ENCODE results near the gene DTNB. TPM values are rescaled to one million over a fixed set of nuclear protein-coding genes. Genes with fewer than 3 reads are reported as not detected.
A peak's percentile ranks its signal among the peaks of the same experiment; 100 is the strongest.

DTNB gene
- total and polyA plus RNA-seq, 12 donors, result 4.7 to 27.5 (median 9.4) TPM

- intact Hi-C loops (cut with DNase I), result no loop called here
- peaks cover 0 to 8% of the 10 kb centered on the region in 2 donors for H3K4me1 ChIP-seq (replicated peaks in 1 of 2)
- no peaks in the 10 kb centered on the region for H3K9me3 ChIP-seq (replicated peaks in 1 of 3)
- peak in 1 of 7 donors; percentile 24 for DNase-seq
- H3K27ac ChIP-seq, result no peak overlapping the region
- H3K27me3 ChIP-seq, result no peaks in the 10 kb centered on the region
- 30 to 60% (median 48%) methylated on average over 1 of the region's 1 CpG for WGBS, 4 donors
- no peaks in the 10 kb centered on the region for H3K36me3 ChIP-seq (replicated peaks in 1 of 2)
- no peak overlapping the region for H3K4me3 ChIP-seq
- TF ChIP-seq POLR2A (IDR thresholded peaks at IDR 0.05), result no peak
- TF ChIP-seq, protein P1, sequence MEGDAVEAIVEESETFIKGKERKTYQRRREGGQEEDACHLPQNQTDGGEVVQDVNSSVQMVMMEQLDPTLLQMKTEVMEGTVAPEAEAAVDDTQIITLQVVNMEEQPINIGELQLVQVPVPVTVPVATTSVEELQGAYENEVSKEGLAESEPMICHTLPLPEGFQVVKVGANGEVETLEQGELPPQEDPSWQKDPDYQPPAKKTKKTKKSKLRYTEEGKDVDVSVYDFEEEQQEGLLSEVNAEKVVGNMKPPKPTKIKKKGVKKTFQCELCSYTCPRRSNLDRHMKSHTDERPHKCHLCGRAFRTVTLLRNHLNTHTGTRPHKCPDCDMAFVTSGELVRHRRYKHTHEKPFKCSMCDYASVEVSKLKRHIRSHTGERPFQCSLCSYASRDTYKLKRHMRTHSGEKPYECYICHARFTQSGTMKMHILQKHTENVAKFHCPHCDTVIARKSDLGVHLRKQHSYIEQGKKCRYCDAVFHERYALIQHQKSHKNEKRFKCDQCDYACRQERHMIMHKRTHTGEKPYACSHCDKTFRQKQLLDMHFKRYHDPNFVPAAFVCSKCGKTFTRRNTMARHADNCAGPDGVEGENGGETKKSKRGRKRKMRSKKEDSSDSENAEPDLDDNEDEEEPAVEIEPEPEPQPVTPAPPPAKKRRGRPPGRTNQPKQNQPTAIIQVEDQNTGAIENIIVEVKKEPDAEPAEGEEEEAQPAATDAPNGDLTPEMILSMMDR (IDR thresholded peaks at IDR 0.05), result no peak
Measured at GRCh38 chr2:25651782-25652455, 21.5 kb downstream of the DTNB start.

DNA sequence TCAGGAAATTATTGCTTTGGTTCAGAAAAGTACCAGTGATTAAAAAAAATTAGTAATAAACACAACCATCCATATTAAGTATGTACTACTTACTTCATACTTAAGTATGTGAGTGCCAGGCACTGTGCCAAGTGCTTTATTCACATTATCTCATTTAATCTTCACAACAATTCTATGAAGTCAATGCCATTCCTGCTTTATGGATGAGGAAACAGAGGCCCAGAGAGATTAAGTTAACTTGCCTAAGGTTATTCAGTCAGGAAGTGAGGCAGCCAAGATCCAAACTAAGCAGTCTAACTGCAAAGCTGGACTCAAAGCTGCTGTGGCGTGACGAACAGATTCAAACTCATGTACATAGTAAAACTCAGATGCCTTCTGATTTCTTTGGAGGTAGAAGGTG, 22.3 kb downstream of the DTNB start:
- no peak overlapping the region for H3K27ac ChIP-seq
- TF ChIP-seq, protein P1 (IDR thresholded peaks at IDR 0.05), result no peak
- TF ChIP-seq POLR2A (IDR thresholded peaks at IDR 0.05), result no peak
- H3K4me3 ChIP-seq, result no peak overlapping the region
- intact Hi-C loops (cut with DNase I), result no loop called here
- H3K36me3 ChIP-seq (replicated peaks in 1 of 2), result no peaks in the 10 kb centered on the region
- no peaks in the 10 kb centered on the region for H3K9me3 ChIP-seq (replicated peaks in 1 of 3)
- 50 to 78% (median 70%) methylated on average over 2 of the region's 2 CpGs for WGBS, 4 donors
- peak in 1 of 7 donors; percentile 23 for DNase-seq
- H3K27me3 ChIP-seq, result no peaks in the 10 kb centered on the region
- peaks cover 0 to 8% of the 10 kb centered on the region in 2 donors for H3K4me1 ChIP-seq (replicated peaks in 1 of 2)

GRCh38 chr2:25650256-25650655, 23.1 kb downstream of the DTNB start:
- TF ChIP-seq POLR2A (IDR thresholded peaks at IDR 0.05), result no peak
- TF ChIP-seq, protein P1 (IDR thresholded peaks at IDR 0.05), result no peak
- no peaks in the 10 kb centered on the region for H3K27me3 ChIP-seq
- WGBS, 4 donors, result 76 to 88% (median 81%) methylated on average over 3 of the region's 3 CpGs
- H3K9me3 ChIP-seq (replicated peaks in 1 of 3), result no peaks in the 10 kb centered on the region
- DNase-seq, result peak in 2 of 7 donors; percentile 28 to 42
- intact Hi-C loops (cut with DNase I), result no loop called here
- H3K4me3 ChIP-seq, result no peak overlapping the region
- peaks cover 0 to 8% of the 10 kb centered on the region in 2 donors for H3K4me1 ChIP-seq (replicated peaks in 1 of 2)
- no peaks in the 10 kb centered on the region for H3K36me3 ChIP-seq (replicated peaks in 1 of 2)
- H3K27ac ChIP-seq, result peak overlapping the region in 3 of 5 donors; percentile 8 to 57 (median 49)

DNA sequence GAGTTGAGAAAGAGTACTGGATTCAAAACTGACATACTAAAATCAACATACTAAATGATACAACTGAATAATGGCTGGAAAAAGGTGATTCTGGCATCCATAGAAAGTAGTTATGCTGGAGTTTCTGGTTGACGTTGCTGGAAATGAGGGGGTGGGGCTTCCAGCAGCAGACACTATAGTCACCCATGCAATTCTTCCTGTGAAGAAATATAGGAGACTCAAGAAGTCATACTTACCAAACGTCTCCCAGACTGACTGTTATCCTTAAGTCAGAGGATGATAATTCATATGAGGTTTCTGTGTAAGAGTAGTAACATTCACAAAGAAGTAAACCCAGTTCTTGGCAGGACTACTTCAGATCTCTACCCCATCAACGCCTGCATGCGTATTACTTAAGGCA, 23.6 kb downstream of the DTNB start:
- Histone ChIP-seq H3K27me3 (no peaks in the 10 kb centered on the region), H3K36me3 (replicated peaks in 1 of 2) (no peaks in the 10 kb centered on the region), H3K4me1 (replicated peaks in 1 of 2) (peaks cover 0 to 8% of the 10 kb centered on the region in 2 donors), H3K9me3 (replicated peaks in 1 of 3) (no peaks in the 10 kb centered on the region), H3K4me3 (no peak overlapping the region), H3K27ac (peak overlapping the region in 4 of 5 donors; percentile 8 to 57 (median 29))
- no peak for TF ChIP-seq POLR2A (IDR thresholded peaks at IDR 0.05)
- TF ChIP-seq, protein P1 (IDR thresholded peaks at IDR 0.05), result no peak
- DNase-seq, result peak in 1 of 7 donors; percentile 8
- intact Hi-C loops (cut with DNase I), result no loop called here
- 73 to 81% (median 80%) methylated on average over 4 of the region's 4 CpGs for WGBS, 4 donors
